GM18526 (cell line): ENCODE data around the gene PGAP6.
A peak's percentile ranks its signal among the peaks of the same experiment; 100 is the strongest.

ENCODE experiments used
- POLR2A ChIP-seq: IDR thresholded peaks from 3 replicates; pipeline ENCODE4 v1.6.1; 2011; ENCODE audit not compliant: insufficient read length; ENCODE audit errors: extremely low read depth

The PGAP6 gene

DNA sequence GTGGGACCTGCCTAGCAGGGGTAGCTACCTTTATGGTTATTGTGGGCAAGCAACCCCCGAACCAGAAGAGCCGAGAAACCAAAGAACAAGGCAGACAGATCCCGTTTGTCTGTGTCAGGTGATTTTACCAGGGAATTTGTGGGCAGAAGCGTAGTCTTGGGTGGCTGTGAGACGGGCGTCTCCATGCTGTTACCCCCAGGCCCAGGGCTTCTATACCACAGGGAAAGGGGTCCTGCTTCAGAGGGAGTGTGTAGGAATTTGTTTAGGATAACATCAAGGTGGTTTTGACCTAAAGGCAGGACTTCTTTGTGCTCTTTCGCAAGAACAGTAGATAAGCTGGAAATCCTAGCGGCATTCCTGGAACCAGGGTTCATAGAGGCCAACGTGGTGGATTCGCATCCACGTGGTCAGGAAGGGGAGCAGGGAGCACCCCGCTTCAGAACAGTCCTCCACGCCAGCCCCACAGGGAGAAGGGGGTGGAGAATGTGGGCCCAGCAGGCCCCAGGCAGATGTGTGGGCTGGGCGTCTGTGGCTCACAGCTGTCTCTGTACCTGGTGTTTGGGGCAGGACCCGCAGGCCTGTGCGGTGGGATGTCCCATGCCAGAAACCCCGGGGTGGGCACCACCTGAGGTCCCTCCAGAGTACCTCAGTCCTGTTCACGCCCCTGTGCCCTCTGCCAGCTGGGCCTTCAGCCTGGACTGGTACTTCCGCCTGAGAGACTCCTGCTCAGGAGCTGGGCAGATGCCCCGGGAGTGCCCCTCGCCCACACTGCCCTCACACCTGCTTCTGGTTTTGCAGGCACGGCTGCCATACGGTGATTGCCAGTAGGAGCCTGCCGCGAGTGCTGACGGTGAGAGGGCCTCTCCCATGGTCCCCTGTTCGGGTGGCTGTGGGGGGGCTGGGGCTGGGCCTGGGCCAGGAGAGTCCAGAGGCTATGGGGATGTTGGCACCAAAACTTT is 24.0 kb upstream of the PGAP6 start:
- no peak for TF ChIP-seq POLR2A

DNA sequence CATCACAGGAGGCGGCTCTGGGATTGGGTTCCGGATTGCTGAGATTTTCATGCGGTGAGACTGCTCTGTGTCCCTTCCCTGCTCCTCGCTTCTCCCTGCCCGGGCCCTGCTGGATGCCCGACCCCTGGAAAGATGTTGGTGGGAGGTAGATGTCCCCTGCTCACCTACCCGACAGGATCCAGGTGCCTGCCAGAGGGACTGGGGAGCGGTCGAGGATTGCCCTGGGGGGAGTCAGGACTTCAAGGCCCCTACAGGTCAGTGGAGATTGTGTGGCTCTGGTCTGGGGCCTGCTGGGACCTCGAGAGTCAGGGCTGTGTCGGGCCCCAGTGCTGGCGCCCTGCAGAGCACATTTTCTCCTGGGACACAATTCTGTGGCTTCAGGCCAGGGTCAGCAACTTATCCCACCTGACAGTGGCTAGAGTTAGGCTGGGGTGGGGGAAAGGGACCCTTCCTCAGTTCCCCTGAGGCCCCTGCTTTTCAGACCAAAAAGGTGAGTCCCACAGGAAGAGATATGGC is 23.3 kb upstream of the PGAP6 start:
- no peak for TF ChIP-seq POLR2A

DNA sequence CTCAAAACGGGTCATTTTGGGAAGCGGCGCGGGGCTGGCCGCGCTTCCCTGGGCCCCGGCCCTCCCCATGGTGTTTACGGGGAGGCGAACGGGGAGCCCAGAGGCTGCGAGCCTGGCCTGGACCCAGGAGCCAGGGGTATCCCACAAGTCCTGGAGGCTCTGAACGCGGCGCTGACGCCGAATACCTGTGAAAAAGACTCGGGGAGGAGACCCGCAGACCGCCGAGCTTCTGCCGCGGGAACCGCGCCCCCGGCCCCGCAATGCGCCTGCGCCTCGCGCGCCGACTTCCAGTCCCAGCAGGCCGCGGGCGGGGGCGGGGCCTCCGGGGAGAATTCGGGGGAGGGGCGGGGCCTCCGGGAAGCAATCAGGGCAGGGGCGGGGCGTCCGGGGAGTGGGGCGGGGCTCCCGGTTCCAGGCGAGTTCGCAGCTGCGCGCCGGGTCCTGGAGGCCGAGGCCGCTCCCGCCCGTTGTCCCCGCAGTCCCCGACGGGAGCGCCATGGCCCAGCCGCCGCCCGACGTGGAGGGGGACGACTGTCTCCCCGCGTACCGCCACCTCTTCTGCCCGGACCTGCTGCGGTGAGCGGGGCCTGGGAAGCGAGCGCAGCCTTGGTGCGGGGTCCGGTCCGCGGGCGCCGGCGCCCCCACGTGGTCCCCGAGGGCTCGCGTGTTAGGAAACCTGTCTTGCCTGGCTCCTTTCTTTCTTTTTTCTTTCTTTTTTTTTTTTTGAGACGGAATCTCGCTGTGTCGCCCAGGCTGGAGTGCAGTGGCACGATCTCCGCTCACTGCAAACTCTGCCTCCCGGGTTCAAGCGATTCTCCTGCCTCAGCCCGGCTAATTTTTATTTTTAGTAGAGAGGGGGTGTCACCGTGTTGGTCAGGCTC is 19.9 kb upstream of the PGAP6 start, which contains the start of gene DECR2:
TSS of gene DECR2 (plus strand) at position 418 of the 881 bp plus-strand sequence. CDS start at position 497, 79 bp downstream.
- TF ChIP-seq POLR2A, result peak; percentile 80

DNA sequence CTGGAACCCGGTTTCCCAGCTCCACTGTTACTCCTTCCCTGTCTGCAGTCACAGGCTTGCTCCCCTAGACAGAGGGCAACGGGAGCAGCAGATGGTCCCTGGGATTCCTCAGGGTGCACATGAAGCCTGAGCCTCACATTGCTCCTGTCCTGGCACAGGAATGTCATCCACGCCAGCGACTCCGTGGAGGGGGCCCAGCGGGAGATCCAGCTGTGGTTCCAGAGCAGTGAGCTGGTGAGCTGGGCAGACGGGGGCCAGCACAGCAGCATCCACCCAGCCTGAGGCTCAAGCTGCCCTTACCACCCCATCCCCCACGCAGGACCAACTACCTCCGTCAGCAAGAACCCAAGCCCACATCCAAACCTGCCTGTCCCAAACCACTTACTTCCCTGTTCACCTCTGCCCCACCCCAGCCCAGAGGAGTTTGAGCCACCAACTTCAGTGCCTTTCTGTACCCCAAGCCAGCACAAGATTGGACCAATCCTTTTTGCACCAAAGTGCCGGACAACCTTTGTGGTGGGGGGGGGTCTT is 18.3 kb upstream of the PGAP6 start:
- TF ChIP-seq POLR2A, result no peak

DNA sequence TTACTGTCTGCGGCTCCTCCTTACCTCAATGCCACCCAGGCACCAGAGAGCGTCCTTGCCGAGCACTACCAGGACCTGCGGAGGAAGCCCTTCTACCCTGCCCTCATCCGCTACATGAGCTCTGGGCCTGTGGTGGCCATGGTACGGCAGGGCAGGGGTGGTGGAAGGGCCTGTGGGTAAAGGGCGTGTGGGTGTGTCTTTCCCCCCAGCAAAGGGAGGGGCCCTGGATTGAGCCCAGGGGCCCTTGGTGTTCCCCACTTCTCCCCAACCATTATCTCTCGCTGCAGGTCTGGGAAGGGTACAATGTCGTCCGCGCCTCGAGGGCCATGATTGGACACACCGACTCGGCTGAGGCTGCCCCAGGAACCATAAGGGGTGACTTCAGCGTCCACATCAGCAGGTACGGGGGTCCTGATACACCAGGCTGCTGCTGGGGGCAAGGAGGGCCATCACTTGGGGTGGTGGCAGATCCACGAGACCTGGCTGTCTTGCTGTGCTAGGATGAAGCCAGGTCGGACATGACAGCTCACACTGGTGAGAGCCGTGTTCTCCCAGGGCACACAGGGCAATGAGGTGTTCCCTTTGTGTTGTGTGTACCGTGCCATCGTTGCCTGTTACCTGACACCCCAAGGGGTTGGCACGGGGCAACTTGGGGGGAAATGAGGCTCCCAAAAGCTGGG is 17.7 kb upstream of the PGAP6 start:
- no peak for TF ChIP-seq POLR2A

DNA sequence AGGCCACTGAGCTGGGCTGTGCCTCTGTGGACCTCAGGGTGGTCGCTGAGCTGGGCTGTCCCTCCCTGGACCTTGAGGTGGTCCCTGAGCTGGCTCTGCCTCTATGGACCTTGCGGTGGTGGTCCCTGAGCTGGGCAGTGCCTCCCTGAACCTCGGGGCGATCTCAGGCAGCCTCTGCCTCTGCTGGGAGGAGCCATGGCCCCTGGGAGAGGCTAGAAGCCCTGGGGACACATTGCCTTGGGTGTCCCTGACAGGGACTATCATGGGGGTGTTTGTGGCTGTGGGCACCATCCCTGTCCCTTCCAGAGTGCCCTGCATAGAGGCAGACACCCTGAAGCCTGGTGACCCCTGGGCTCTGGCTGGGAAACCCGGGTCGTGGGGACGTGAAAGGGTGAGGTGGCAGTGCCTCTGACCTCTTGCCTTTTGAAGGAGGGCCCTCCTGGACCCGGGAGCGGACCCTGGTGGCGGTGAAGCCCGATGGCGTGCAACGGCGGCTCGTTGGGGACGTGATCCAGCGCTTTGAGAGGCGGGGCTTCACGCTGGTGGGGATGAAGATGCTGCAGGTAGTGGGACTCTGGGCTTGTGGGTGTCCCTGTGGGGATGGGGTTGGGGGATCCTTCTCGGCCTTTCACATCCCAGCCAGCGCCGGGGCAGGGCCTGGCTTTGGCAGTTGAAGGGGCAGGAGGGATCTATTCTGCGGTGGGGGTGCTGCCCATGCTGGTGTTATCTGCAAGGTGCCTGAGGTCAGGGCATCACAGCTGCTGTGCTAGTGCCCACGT is 17.0 kb upstream of the PGAP6 start:
- TF ChIP-seq POLR2A, result no peak

DNA sequence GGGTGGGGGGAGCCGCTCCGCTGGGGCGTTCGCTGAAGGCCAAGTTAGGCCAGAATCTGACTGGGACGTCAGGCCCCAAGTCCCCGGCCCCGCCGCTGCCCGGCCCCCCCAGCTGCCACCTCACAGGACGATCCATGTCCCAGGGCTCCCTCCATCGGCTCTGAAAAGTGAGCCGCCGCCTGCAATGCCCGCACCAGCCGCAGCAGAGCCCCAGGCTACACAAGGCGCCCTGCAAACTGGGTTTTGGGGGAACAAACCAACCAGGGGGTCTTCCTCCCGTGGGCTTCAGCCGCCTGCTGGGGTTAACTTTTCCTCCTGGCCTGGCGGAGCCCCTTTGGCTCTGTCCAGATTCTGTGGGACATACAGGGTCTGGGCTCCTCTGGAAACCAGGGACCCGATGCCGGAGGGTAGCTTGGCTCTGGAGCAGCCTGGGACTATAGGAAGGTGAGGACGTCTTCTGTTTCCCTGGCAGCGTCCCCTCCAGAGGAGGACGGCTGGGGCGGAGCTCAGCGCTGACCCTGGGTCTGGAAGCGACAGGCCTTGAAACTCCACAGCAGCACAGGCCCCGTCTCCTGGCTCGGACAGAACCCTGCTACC is 16.1 kb upstream of the PGAP6 start:
- no peak for TF ChIP-seq POLR2A

DNA sequence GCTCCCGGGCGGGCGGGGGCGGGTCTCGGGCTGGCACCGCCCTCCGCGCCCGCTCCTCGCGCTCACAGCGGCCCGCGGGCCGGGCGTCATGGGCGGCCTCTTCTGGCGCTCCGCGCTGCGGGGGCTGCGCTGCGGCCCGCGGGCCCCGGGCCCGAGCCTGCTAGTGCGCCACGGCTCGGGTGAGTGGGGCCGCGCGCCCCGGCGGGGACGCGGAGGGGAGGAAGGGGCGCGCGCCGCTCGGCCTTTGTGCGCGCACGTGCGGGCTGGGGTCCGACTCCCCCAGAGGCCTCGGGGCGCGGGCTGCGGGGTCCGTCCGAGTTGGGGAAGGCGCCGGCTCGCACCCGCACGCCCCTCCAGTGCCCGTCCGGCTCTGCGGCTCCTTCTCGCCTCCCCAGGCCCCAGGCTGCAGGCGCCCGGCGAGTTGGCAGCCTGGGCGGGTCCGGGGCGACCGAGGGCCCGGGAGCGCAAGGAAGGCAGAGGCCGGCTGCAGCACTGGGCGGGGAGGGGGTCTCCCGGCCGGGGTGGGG is 15.4 kb upstream of the PGAP6 start, which contains the start of gene NME4:
TSS of gene NME4 (plus strand) at position 65 of the 527 bp plus-strand sequence. CDS start at position 89, 24 bp downstream.
- peak; percentile 38 for TF ChIP-seq POLR2A

DNA sequence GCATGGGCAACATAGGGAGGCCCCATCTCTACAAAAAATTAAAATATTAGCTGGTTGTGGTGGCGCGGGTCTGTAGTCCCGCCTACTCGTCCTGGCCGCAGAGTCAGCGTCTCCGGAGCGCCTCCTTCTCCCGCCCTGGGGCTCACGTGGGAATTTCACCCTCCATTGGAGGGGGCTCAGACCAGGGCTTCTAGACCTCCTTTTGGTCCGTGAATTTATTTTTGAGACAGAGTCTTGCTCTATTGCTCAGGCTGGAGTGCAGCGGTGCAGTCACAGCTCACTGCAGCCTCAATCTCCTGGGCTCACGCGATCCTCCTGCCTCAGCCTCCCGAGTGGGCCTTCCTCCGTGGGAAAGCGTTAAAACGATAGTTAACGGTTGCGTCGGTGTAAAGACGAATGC is 14.8 kb upstream of the PGAP6 start:
- no peak for TF ChIP-seq POLR2A

DNA sequence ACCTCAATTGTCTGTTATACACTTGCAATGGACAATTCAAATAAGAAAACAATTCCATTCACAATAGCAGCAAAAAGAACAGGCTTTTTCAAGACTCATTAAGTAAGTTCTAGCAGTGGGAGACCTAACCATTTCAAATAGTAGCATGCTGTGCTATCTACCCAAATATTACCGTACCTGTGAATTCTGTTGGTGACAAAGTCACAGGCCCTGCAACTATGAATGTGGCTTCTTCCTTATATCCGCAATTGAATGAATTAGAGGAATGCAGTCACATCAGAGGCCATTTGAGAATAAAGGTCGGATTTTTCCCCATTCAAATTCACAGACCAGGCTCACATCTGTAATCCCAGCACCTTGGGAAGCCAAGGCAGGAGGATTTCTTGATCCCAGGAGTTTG is 14.4 kb upstream of the PGAP6 start:
- no peak for TF ChIP-seq POLR2A

DNA sequence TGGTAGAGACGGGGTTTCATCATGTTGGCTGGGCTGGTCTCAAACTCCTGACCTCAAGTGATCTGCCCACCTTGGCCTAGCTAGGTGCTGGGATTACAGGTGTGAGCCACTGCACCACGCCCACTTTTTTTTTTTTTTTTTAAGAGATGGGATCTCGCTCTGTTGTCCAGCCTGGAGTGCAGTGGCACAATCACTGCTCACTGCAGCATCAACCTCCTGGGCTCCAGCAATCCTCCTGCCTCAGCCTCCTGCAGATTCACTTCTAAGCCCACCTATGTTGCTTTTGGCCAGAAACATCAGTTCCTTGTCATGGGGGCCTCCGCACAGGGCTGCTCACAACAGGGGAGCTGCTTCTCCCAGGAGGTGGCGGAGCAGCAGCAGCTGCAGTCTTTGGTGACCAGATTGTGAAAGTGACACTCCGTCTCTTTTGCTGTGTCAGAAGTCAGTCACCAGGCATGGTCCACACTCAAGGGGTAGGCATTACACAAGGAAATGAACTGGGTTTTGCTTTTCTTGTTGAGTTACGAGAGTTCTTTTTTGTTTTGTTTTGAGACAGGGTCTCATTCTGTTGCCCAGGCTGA is 10.8 kb upstream of the PGAP6 start:
- TF ChIP-seq POLR2A, result no peak

DNA sequence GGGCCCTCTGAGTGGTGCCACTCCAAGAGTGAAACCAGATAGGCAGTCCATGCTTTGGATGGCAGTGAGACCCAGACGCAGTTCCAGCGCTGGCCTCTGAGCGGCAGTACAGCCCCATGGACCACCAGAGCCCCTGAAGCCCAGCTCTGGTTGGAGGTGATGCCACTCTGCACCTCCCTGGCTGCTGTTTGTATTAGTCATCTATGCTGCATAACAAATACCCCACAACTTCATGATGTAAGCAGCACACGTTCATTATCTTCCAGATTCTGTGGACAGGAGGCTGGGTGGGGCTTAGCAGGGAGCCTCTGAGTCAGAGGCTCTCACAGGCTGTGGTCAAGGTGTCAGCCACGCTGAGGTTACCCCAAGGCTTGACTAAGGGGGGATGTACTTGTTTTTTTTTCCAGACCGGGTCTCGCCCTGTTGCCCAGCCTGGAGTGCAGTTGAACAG is 10.1 kb upstream of the PGAP6 start:
- no peak for TF ChIP-seq POLR2A

DNA sequence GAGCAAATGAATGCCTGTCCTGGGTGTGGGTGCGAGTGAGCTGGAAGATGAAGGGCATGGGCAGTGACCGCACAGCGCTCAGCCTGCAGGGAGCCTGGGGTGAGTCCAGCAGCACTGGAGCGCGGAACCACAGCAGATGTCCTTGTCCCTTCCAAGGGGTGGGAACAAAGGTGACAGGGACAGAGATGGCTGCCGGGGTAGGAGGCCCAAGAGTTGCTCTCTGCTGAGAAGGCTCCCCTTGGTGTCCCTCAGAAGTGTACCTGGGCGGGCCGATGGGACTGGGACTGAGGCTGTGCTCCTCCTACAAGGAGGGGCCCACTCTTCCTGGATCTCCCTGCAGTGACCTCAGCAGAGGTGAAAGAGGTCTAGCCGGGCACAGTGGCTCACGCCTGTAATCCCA is 7.6 kb upstream of the PGAP6 start:
- no peak for TF ChIP-seq POLR2A
